OCI-LY7 (cell line): ENCODE measurements around the gene ENO1. TPM values are rescaled to one million over a fixed set of nuclear protein-coding genes. Genes with fewer than 3 reads are reported as not detected.
A peak's percentile ranks its signal among the peaks of the same experiment; 100 is the strongest.

Source experiments
- BruUV-seq: library from RNA; stranded (reverse); fragments of 400-500 nt; replicated peaks from 2 replicates; lab custom pipeline; 2021; lab: Mats Ljungman, UMichigan
- CTCF ChIA-PET: fragments of 300-600 bp; sonication (Branson Sonifier 250); formaldehyde crosslinking; loops from one replicate; lab custom pipeline; 2022; ENCODE audit warnings: antibody characterized with exemption; ENCODE audit not compliant: unreplicated experiment; lab: Charles Lee
- POLR2A ChIA-PET: fragments of 300-600 bp; sonication (Branson Sonifier 250); formaldehyde crosslinking; loops from one replicate; lab custom pipeline; 2022; ENCODE audit warnings: antibody characterized with exemption; lab: Charles Lee
- DNase-seq: peaks from one replicate; pipeline ENCODE4 v3.0.0-alpha.2; 2015; ENCODE audit warnings: low spot score
- H2AFZ ChIP-seq: fragments of 200-600 bp; sonication (generic), shearing (Covaris generic); 2 replicates; pipeline ENCODE4 v1.6.1; 2014; ENCODE audit warnings: mild to moderate bottlenecking, antibody characterized with exemption, low read length, moderate library complexity
- H3K27ac ChIP-seq: fragments of 200-600 bp; sonication (generic); 2 replicates; pipeline ENCODE4 v1.5.1; 2014; ENCODE audit warnings: mixed run types, low read depth, mild to moderate bottlenecking, moderate library complexity, low read length, inconsistent platforms; ENCODE audit not compliant: poor library complexity, severe bottlenecking
- H3K36me3 ChIP-seq: fragments of 200-600 bp; sonication (generic); 2 replicates; pipeline ENCODE4 v1.6.1; 2014; ENCODE audit warnings: mild to moderate bottlenecking, antibody characterized with exemption, low read length, moderate library complexity, mixed read lengths; ENCODE audit not compliant: insufficient read depth
- H3K4me1 ChIP-seq: fragments of 200-600 bp; sonication (generic); 2 replicates; pipeline ENCODE4 v1.5.1; 2014; ENCODE audit warnings: mild to moderate bottlenecking, low read length; ENCODE audit not compliant: insufficient read depth, poor library complexity, severe bottlenecking
- H3K4me2 ChIP-seq: fragments of 200-600 bp; sonication (generic); 2 replicates; pipeline ENCODE4 v1.6.1; 2014; ENCODE audit warnings: mild to moderate bottlenecking, low read length
- H3K4me3 ChIP-seq: fragments of 200-600 bp; sonication (generic); 2 replicates; pipeline ENCODE4 v1.5.1; 2014; ENCODE audit warnings: mild to moderate bottlenecking, low read depth, low read length; ENCODE audit not compliant: poor library complexity, severe bottlenecking
- H3K79me2 ChIP-seq: fragments of 200-600 bp; sonication (generic); 2 replicates; pipeline ENCODE4 v1.6.1; 2016; ENCODE audit warnings: low read depth, mild to moderate bottlenecking, low read length, moderate library complexity, mixed read lengths; ENCODE audit not compliant: insufficient read depth
- H3K9me2 ChIP-seq: fragments of 200-600 bp; sonication (generic); 2 replicates; pipeline ENCODE4 v1.6.1; 2016; ENCODE audit warnings: mild to moderate bottlenecking, low read length, mixed read lengths; ENCODE audit not compliant: insufficient read depth
- H3K9me3 ChIP-seq: fragments of 200-600 bp; sonication (generic); 2 replicates; pipeline ENCODE4 v1.6.1; 2014; ENCODE audit warnings: mild to moderate bottlenecking, mixed run types, low read length, mixed read lengths
- H4K20me1 ChIP-seq: fragments of 200-600 bp; sonication (generic); 2 replicates; pipeline ENCODE4 v1.6.1; 2014; ENCODE audit warnings: mild to moderate bottlenecking, antibody characterized with exemption, low read length, moderate library complexity, mixed read lengths; ENCODE audit not compliant: insufficient read depth
- EZH2phosphoT487 ChIP-seq: fragments of 200-600 bp; sonication (generic); IDR thresholded peaks from 2 replicates; pipeline ENCODE4 v1.6.1; 2018; ENCODE audit warnings: low read depth, borderline replicate concordance, mild to moderate bottlenecking, mixed run types, antibody characterized with exemption, low read length, moderate library complexity, mixed read lengths
- intact Hi-C: fragments of 100-400 bp; cut with micrococcal nuclease; formaldehyde crosslinking; loops from one replicate; pipeline ENCODE4 v1.10.0; 2022; ENCODE audit not compliant: unreplicated experiment
- total RNA-seq, 2 experiments: library from RNA; depleted of rRNA in 1 of 2; stranded (reverse); fragments of >200 nt in 1 of 2; shearing (Covaris generic) in 1 of 2; gene quantifications; 2 replicates each; pipeline ENCODE4 v1.2.3, GENCODE V29; 2014 to 2022
- TF ChIP-seq, protein P1 (sequence below): fragments of 200-600 bp; sonication (generic); conservative IDR thresholded peaks from 2 replicates; pipeline ENCODE4 v1.5.1; 2014; ENCODE audit warnings: mild to moderate bottlenecking, antibody characterized with exemption, low read length, moderate library complexity, mixed read lengths

Gene ENO1
- total RNA-seq, 2 experiments from 2014 or later: 1,017 to 1,337 TPM

DNA sequence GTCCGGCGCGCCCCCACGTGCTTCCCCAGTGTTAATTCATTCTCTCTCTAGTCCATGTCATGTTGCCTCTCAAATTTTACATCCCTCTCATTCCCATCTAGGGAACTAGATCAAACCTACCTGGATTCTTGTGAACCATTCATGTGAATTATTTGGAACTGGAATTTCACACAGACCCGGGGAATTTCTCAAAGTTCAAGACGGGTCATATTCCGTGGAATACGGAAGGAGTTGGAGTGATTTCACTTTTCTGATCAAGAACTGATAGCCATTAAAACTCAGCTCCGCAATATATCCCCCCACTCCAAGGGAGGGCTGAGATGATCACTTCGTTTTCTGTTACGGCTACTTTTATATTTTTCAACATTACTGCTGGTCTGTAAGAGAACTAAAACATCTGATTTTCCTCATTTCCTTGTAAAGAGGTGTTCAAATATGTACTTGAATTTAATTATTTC, 1.0 kb upstream of the ENO1 start:
- Histone ChIP-seq H3K4me3 (peak overlapping the region; percentile 99), H3K9me3 (no peaks in the 10 kb centered on the region), H4K20me1 (peaks cover 26% of the 10 kb centered on the region), H3K9me2 (no peaks in the 10 kb centered on the region), H3K27ac (peak overlapping the region; percentile 77), H2AFZ (peak overlapping the region; percentile 61; the same call in 1 of the 2 replicates), H3K4me2 (peak overlapping the region; percentile 87), H3K79me2 (peaks cover 52% of the 10 kb centered on the region), H3K4me1 (peaks cover 38% of the 10 kb centered on the region), H3K36me3 (peaks cover 39% of the 10 kb centered on the region)
- TF ChIP-seq, protein P1, sequence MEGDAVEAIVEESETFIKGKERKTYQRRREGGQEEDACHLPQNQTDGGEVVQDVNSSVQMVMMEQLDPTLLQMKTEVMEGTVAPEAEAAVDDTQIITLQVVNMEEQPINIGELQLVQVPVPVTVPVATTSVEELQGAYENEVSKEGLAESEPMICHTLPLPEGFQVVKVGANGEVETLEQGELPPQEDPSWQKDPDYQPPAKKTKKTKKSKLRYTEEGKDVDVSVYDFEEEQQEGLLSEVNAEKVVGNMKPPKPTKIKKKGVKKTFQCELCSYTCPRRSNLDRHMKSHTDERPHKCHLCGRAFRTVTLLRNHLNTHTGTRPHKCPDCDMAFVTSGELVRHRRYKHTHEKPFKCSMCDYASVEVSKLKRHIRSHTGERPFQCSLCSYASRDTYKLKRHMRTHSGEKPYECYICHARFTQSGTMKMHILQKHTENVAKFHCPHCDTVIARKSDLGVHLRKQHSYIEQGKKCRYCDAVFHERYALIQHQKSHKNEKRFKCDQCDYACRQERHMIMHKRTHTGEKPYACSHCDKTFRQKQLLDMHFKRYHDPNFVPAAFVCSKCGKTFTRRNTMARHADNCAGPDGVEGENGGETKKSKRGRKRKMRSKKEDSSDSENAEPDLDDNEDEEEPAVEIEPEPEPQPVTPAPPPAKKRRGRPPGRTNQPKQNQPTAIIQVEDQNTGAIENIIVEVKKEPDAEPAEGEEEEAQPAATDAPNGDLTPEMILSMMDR: peak; percentile 69; the same call in 1 of the 2 replicates
- no peak for TF ChIP-seq EZH2phosphoT487
- no TSS peak for BruUV-seq
- no peak for DNase-seq
- CTCF ChIA-PET: no interaction called here
- intact Hi-C loops: loop anchor here (2.0 to 5.0 kb wide), 3 partner anchors 63 to 457 kb away; partner anchors contain the start of genes RERE and SLC2A5
- POLR2A ChIA-PET: interaction anchor here (1.0 kb wide), 1 partner anchor 30 kb away, joined by 3 read pairs; no protein-coding TSS in a partner anchor

DNA sequence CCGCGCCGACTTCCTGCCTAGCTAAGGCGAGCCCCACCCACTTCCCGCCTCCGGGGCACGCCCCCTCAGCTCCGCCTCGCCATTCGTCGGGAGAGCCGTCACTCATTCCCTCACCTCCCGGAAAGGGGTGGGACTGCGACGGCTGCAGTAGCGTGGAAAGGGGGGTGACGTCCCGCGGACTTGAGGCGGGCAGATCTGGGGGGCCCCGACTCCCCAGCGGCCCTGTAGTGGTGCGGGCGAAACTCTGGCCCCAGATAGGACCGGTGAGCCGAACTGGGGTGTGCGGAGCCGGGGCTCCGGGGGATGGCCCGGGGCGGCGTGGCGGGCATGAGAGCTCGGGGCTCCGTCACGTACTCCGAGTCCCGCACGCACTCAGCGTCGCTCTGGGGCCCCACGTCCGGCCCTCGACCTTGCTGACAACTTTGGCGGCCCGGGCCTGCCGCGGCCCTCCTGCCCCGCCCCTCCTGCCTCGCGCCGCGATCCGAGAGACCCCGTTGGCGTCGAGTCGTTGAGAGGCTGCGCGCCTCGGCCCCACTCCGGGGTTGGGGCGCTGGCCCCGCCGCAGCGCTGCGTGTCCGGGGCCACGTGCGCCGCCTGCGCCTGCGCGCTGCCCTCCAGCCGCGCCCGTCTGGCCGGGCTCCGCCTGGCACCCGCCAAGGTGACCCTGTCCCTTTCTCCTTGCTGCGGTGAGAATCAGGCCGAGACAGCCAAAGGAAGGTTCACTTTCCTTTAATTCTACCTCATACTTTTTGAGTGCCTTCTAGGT, 395 bp upstream of the ENO1 start:
- Histone ChIP-seq H3K4me2 (peak overlapping the region; percentile 87), H2AFZ (peak overlapping the region; percentile 61; the same call in 1 of the 2 replicates), H3K4me3 (peak overlapping the region; percentile 99), H3K4me1 (peaks cover 39% of the 10 kb centered on the region), H4K20me1 (peaks cover 30% of the 10 kb centered on the region), H3K79me2 (peaks cover 58% of the 10 kb centered on the region), H3K9me3 (no peaks in the 10 kb centered on the region), H3K9me2 (no peaks in the 10 kb centered on the region), H3K27ac (peak overlapping the region; percentile 77), H3K36me3 (peaks cover 45% of the 10 kb centered on the region)
- BruUV-seq: no TSS peak
- intact Hi-C loops: loop anchor here (2.0 to 5.0 kb wide), 3 partner anchors 62 to 457 kb away; partner anchors contain the start of genes RERE and SLC2A5
- POLR2A ChIA-PET: interaction anchor here (0.7 to 1.0 kb wide), 2 partner anchors 30 to 125 kb away, joined by 3 to 4 read pairs; no protein-coding TSS in a partner anchor
- TF ChIP-seq, protein P1: no peak
- TF ChIP-seq EZH2phosphoT487: no peak
- peak; percentile 97 for DNase-seq
- CTCF ChIA-PET: no interaction called here
